ENCODE results near the gene BCAS1.

Gene BCAS1

DNA sequence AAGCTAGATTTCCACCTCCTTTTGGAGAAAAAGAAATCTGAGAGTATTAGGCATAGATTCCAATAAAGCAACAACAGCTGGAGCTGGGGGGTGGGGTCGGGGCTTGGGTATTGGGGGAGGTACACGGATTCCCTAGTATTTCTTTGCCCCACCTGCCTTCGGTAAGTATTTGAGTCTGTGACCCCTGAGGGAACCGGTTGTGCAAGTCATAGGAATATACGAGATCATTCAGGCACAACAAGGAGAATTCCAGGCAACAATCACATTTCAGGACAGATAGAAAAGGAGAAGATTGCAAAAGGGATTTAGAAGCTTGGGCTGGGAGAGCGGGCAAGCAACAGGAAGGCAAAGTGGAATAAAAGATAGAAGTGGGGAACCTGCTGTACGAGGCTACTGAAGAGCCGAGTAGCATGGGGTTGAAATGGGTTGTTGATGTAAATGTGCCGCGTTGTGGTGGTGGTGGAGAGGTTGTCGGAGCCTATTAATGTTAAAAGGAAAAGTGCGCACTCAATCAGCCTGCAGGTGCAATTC is 148.9 kb downstream of the BCAS1 start:
- FAIRE-seq, result no peak

DNA sequence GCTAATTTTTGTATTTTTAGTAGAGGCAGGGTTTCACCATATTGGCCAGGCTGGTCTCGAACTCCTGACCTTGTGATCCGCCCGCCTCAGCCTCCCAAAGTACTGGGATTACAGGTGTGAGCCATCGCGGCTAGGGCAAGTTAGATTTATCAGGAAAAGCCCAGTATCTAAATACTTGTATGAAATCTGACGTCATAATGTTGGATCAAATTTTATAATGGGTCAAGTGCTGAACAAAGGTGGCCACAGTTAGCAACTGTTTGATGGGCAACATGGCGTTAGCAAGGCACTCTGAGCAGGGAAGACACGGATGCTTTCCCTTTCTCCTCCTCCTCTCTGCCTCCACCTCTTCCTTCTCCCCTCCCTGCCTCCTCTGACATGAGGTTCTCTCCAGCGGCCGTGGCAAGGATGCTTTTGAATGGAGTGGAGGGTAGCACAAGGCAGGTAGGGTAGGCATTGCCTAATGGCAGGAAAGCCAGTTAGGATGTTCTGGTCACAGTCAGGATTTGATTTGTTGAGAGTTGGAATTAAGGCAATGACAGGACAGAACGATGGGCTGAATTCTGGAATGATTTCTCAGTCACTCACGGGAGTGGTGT is 149.6 kb downstream of the BCAS1 start:
- FAIRE-seq, result no peak

DNA sequence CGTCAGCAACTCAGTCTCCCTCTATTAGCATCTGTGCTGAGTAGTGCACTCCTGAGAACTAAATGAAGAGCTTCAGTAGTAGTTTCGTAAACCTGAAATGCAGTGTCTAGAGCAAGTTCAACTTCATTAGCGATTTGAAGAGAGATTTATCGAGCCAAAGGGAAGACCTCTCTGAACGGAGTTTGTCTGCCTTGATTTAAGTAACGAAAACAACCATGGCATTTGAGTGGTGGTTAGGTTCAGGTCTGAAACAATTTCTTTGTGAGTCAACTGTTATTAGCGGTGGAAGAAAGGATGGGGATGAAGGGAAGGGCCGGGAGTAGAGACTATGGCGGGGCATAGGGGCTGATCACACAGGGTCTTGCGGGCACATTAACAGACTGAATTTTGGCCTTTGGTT is 150.5 kb downstream of the BCAS1 start:
- no peak for FAIRE-seq

DNA sequence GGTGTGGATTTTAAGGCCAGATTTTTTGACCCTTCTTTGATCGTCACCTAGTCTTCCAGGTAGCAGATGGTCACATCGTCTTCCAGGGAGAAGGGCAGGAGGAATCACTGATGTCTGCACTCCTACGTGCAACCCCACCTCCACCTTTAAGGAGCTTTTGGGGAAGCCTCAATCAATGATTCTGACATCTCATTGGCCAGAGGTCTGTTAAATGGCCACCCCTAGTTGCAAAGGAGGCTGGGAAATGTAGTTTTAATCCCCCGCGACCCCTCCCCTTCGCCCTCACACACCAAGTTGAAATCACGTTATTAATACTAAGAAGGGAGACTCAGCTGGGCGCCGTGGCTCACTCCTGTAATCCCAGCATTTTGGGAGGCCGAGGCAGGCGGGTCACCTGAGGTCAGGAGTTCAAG is 151.4 kb downstream of the BCAS1 start:
- FAIRE-seq, result no peak

DNA sequence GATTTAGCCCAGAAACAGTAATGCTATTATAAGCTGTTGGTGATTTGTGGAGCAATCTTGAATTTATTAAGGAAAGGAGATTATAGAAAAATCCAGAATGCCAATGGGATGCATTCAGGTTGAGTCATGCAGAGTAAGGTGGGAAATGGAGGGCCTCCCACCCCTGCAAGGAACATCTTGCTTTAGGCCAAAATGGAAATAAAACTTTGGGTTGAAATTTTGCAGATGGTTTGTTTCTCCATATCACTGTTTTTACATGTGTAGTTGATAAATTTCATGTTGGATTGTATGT is 152.4 kb downstream of the BCAS1 start:
- no peak for FAIRE-seq

DNA sequence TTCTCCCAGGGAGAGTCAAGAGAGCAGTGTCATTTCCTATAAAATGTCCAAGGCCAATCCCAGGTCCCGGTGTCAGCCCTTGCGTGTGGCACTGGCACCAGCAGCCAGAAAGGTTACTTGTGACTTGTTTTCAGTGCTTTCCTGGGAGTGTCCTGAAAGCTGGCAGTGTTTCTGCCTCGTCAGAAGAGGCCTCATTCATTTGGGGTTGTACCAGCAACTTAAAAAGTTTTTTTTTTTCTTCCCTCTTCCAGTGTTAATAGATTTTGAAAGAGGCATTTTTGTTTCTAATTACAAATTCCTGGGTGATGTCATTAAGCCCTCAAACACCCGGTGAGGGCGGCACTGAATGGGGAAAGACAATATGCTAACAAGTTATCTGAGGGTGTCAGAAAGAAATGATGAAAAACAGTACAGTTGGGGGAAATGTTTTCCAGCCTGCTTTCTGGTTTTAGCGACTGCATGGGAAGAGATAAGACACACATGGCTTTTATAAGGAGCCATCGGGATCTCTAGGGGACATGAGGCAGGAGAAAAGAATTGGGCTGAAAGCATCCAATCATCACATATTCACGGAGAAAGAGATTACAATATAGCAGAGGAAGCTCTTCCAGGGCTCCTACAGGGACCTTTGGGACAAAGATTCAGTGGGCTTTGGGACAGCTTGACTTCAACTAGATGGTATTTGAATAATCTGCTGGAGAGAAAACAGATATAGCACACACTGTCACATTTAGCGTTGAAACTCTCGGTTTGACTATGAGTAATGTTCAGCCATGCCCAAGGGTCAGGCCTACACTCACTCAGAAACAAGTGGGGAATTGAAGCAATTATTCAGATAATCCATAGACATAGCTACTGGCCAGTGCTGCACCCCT is 153.0 kb downstream of the BCAS1 start:
- FAIRE-seq, result no peak

DNA sequence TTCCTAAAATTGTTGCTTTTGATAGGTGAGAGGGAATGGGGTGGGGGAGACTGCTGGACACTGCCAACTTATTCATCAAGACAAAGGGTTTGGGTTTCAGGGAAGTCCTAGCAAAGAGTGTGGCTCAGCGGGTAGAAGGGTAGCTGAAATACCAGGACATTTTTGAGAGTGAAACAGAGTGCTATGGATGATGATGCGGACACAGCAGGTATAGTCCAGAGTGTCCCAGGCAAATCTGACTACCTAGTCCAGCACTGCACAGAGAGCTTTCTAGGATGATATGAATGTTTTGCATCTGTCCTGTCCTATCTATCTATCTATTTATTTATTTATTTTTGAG is 154.3 kb downstream of the BCAS1 start:
- FAIRE-seq, result no peak

DNA sequence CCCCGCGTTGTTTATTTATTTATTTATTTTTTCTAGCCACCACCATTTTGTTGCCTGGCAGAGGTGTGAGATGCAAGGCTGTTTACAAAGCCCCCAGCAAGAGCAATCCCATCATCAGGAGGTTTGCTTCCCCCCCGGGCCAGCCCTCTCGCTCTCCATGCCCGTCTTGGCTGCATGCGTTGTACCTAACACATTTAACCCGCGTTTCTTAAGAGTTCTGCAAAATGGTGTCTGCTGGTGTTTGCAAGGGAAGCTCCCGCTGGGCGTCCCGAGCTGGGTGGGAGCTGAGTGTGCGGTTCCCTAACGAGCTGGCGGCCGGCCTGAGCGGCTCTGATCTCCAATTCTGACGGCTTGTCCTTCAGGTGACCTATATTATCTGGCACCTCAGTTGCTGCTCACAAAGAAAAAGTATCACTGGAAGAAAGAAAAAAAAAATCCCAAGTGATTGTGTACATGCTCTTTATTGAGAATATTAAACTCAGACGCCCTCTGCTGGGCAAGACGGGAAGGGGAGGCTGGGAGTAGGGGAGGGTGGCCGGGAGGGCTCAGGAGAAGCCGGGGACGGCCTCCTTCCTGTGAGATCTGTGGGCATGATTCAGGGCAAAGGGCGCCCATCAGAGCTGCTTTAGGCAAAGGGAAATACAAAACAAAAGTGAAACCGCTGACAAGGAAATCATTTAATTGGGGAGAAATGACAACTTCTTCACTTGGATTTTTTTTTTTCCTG is 154.8 kb downstream of the BCAS1 start:
- no peak for FAIRE-seq

DNA sequence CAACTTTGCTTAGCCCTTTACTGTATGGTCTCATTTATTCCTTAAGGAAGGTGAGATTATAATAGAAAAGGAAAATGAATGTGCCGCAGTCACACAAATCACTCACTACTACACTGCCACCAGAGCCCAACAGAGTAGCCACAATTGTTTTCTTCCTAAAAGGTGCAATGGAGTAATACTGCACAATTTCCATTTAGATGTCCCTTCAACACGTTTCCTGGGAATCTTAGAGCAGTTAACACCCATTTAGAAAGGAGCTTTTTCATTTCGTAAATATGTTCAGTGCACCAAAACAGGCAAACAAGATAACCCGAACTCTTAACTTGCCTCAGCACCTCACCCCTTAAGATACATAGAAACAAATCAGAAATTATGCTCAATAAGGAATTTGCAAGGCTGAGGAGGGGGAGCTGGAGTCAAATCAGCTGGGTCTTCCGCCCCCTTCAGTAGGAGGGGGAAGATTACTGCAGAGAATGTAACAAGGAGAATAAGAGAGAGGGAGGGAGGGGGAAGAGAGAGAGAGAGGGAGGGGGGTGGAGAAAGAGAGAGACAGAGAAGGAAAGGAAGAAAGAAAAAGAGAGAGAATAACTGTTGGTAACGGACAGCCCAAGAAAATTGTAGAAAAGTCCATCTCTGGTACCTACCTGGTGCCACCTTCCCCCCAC is 155.5 kb downstream of the BCAS1 start:
- no peak for FAIRE-seq

DNA sequence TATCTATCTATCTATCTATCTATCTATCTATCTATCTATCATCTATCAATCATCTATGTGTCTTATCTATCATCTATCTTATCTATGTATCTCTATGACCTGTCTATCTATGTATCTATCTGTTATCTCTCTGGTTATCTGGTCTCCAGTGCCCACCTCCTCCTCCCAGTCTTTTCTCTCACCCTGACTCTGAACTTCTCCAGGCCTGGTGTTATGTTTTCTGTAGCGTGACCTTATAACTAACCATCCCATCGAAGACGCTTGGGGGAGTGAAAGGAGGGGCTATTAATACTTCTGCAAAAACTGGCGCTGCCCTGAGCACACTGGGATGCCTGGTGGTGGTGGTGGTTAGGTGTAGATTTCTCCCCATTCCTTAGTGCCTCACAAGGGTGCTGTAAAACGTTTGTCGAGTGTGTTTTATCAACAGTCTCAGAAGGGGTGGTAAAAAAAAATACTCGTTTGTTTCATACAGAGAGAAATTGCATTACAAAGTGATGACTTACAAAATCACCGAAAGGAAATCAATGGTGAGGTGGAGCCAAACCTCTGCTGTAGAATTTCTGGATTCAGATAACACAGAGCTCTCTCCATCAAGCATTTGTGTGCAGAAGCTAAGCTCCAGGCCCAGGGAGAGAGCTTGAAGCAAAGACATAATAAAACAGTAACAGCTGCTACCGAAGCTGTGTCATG is 156.2 kb downstream of the BCAS1 start:
- no peak for FAIRE-seq

DNA sequence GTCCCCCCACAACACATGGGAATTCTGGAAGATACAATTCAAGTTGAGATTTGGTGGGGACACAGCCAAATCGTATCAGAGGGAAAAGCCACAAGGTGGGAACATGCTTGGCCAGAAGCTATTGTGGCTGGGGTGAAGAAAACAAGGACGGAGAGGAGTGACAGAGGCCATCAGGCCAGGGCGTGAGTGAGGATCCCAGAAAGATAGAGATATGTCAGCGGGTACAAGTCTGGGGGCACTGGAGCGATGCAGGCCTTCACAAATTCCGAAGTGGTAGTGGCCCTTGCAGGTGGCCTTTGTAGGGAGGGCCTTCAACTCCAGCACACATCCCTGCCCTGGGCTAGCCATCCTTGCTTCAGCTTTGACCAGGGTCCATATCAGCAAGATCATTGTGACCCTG is 159.1 kb downstream of the BCAS1 start:
- FAIRE-seq, result no peak

DNA sequence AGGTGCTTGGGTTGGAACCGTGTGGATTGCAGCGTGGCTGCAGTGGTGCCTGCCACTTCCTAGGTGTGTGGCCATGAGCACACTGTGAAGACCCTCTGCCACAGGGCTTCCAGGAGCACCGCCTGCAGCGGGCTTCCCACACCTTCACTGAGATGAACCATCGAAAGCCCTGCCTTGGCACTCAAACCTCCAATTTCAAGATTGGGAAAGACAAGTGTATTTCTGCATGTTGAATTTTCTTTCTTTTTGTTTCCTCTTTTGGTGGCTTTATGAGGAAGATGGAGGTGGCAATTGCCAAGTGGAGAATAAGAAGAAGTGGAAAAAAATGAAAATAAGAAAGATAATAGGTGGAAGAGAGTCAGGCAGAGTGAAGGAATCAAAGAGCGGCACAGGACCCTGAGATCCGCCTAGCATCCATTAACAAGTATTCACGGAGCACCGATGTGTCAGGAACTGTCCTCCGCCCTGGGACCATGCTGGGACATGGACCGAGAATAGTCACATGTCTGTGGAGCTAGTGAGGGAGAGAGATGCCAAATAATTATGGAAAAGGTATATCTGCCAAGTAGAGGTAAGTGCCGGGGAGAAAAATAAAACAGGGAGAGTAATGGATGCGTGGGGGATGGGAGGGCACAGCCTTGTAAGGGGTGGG is 159.9 kb downstream of the BCAS1 start:
- FAIRE-seq, result no peak

DNA sequence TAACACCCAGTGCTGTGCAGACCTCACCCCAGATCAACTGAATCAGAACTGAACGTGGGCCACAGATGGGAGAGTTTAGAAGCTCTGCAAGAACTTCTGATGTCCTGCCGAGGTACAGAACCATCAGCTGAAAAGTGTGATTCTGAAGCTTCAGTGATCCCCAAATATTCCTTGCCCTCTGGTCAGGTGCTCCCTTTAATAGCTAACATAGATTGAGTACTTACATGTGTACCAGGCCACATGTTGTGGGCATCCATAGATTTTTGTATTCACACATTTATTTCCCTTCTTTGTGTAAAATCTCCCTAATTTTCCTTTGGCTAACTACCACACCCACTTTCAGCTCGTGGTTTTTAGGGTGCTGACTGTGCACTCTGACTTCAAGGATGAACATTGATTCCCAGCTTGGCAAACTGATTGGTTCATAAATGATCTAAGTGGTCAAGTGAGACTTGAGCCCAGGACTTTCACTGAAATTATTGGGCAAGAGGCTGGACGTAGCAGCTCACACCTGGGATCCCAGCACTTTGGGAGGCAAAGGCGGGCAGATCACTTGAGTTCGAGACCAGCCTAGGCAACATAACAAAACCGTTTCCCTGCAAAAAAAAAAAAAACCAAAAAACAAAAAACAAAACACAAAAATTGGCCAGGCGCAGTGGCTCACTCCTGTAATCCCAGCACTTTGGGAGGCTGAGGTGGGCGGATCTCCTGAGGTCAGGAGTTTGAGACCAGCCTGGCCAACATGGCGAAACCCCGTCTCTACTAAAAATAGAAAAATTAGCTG is 162.2 kb downstream of the BCAS1 start:
- FAIRE-seq, result no peak

DNA sequence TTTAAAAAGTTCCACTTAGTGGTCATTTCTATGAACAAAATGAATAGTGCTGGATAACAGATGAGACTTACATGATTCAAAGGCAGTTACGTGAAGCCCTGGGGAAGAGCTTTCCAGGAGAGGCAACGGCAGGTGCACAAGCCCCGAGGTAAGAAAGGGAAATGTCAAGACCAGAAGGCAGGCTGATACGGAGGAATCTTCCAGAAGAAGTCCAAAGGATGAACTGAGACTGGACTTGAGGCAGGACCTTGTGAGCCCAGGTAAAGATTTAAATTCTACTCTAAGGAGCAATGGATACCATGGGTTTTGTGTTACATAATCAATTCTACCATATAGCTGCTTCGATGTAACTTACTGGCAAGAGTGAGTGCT is 164.6 kb downstream of the BCAS1 start:
- no peak for FAIRE-seq

DNA sequence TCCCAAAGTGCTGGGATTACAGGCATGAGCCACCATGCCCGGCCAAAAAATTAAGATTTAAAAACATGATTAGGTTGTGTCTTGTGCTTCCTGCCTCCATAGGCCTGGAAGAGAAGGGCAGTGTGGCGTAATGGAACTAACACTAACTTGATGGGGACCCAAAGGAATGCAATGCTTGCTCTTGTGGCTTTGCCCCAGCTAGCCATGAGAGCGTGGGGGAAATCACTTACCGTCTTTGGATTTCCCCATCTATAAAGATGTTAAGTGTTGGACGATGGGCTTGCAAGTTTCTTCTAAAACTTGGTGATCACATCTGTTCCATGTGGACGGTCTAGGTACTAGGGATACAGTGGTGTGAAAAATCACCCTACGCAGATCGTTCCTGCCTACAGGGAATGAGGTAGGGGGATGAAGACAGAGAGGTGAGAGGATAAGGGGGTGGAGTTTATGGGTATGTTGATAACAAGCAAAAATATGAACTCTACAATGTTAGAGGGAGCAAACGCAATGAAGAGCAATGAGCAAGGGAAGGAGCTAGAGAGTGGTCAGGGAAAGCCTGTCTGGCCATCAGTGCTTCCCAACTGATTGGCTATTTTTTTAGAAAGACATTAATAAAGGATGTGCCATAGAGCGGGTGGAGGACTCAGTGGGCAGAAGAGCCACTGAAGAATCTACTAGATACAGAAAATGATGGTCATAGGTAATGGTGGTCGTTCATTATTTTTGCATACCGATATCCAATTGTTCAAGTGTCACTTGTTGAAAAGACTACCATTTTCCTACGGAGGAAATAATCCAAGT is 165.2 kb downstream of the BCAS1 start:
- no peak for FAIRE-seq

DNA sequence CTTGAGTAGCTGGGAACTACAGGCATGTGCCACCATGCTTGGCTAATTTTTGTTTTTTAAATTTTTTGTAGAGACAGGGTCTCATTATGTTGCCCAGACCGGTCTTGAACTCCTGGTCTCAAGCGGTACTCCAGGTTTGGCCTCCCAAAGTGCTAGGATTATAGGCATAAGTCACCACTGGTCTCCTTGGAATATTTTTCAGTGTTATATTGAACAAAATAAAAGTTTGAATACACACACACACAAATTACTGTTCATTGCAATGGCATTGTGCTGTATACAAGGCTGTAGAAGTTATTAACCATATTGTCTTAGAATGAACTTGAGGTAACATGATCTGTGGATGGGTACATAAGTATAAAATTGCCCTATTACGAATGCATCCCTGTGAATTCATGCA is 166.1 kb downstream of the BCAS1 start:
- FAIRE-seq, result no peak

DNA sequence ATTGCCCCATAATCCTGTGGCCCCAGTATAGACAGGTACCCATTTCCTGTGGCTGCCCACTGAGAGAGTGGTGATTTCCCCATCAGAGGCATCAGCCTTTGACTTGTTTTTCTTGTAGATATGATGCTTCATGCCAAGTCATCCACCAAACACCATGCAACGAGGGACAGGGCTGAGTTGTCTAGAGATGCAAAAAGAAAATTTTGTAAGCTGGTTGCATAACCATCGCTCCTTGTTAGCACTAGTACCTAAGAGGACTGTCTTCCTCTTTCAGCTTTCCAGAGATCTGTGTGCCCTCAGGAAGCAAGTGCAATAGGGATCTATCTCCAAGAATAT is 166.8 kb downstream of the BCAS1 start:
- no peak for FAIRE-seq

DNA sequence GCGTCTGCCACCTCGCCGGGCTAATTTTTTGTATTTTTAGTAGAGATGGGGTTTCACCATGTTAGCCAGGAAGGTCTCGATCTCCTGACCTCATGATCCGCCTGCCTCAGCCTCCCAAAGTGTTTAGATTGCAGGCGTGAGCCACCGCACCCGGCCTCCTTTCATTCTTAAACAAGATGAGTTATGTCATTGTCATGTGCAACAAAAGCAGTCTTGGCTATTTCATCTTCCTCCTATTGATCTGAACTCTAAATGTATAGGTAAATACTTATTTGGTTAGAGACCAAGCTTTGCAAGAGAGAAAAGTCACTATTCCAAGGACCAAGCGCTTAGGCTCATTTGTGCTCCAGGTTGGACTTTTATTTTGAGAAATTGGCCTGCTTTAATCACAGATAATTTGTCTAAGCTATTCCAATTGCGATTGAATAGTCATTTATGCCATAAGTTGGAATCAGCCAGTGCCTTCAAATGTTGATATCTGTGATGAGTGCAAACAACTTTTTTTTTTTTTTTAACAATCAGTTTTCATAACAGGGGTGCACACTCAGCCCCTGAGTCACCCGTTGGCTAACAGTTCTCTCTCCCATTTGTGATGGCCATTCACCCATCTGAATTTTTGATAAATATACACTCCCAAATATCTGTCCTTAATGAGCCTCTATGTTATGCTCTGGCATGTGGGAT is 167.3 kb downstream of the BCAS1 start:
- no peak for FAIRE-seq

DNA sequence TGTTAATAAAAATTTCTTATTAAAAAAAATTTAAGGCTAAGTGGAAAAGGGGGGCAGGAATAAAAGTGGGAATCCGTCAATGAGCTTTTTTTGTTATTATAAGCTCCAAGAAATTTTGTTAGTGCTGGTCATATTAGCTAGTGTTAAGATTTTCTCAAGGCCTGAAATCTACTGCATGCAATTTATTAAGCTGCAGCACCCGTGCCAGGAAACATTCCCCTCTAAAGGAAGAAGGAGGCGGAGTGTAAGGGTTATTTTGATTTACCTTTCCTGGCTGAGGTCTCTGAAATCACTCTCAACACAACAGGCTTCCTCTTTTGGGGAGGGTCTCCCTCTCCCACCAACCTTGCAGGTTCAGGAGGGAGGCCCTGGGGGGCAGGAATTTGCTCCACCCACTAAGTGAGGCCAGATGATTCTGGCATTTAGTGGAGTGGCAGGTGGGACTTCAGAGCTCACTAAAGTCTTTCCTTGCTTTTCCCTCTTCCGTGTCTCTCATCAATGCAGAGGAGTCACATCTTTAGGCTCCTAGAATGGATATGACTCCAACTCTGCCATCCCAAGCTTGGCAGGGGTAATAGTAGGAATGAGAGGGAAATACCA is 168.8 kb downstream of the BCAS1 start:
- FAIRE-seq, result no peak

DNA sequence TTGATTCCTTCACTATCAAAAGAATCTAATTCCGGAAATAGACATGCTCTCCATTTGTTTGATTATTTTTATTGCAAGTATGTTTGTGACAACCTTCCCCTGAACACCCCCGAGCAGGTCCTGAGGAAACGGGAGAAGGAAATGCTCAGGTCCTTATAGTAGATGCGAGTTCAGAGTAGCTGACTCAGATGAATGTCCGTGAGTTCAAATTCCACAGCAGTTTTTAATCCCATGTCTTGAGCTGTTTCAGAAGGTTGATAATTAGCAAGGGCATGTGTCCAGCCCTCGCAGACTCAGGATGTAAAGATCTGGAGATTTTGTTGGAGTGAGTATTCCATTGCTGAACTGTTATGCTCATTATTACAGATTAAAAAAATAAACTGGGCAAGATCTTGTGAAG is 169.3 kb downstream of the BCAS1 start:
- no peak for FAIRE-seq

Data from islet of Langerhans (tissue), 1 donor.